D721Med (cell line): Measurements from ENCODE around the gene RIPK1.

Experiments used
- DNase-seq: peaks from one replicate; pipeline ENCODE4 v3.0.0; 2011; ENCODE audit warnings: low spot score; ENCODE audit not compliant: insufficient read length
- FAIRE-seq: peaks from 2 replicates; lab custom pipeline; 2011; peaks lifted over from hg19 to GRCh38; lab: Jason Lieb, UNC
- CTCF ChIP-seq: IDR thresholded peaks from 2 replicates; pipeline ENCODE4 v1.5.1; 2012; ENCODE audit warnings: mild to moderate bottlenecking, control low read depth; ENCODE audit not compliant: insufficient read depth; ENCODE audit errors: missing control alignments

RIPK1 gene

DNA sequence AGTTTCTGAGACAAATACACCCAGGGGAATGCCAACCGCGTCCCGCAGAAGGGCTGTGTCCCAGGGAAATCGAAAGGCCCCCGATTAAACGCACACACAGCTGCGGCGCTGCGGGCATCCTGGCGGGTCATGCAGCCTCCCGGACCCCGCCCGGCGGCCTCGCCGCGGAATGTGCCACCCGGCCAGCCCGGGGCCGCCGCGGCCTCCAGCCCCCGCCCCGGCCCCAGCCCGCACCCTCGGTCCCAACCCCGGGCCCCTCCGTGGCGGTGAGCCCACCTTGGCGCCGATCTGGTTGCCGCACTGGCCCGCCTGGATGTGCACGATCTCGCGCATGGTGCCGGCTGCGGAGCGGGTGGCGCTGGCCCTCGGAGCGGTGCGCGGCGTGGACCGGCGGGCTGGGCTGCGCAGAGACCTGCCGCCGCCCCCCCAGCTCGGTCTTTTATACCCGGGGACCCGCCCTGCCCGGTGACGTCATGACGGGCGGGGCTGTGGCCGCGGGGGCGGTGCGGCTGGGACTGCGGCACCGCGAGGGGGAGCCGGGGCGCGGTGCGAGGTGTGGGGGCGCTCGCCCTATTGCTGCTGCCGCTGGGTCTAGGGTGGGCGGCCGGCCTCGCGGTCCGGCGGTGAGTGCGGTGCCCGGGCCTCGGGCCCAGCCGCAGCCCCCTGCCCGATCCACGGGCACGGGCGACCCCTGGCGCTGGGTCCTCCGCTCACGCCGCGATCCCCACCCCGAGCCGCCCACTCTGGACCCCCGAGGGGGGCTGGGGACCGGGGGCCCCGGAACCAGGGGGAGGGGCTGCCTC is 89.0 kb downstream of the RIPK1 start, which contains the start of gene TUBB2A:
Gene TUBB2A, minus strand, starts transcription at position 414 of the 803 bp plus-strand sequence. Its CDS starts 81 bp downstream, at position 333.
- DNase-seq (peak; percentile 94), FAIRE-seq (no peak)
- TF ChIP-seq CTCF: peak; percentile 33

DNA sequence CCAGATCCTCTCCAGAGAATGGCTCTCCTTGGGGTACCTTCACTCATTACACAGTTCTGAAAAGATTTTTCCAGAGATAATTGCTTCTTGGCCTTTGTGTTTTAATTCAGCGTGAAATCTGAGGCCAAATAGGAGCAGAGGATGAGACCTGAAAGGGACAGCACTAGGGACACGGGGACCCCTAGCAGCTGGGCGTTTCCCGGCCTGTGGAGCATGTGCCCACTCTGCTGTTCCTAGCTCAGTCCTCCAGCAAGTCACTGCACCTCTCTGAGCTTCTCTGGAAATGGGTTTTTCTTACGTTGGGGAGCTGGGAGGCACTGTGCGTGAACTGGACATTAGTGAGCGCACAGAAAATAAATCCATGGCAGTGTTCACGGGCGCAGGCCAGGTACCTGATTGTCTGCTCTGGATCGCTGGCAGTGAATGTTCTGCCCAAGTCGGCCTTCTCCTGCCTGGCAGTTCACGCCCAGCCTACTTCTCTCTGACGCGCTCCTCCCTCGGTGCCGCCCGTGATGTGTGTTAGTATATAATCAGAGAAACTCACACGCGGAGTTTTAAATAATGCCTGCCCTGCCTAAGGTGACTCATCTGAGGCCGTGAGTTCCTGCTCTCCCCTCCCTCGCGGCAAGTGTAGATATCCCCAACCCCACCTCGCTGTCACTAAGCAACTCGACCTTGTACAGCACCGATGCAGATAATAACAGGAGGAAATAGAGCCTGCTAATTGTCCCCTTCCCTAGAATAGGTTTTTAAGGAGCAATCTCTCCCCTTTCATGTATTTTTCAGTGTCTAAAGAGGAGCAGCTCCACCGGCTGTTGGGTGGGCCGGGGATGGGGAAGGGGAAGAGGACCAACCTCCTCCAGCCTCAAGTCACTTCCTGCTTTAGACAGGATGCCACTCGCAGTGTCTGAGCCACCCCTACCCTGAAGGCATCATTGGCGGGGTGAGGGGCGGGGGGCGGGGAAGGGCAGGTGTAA is 91.8 kb downstream of the RIPK1 start:
- DNase-seq (no peak), FAIRE-seq (no peak)
- no peak for TF ChIP-seq CTCF

GRCh38 chr6:3162067-3162497 is 93.8 kb downstream of the RIPK1 start:
- TF ChIP-seq CTCF: no peak
- no peak for FAIRE-seq
- no peak for DNase-seq

DNA sequence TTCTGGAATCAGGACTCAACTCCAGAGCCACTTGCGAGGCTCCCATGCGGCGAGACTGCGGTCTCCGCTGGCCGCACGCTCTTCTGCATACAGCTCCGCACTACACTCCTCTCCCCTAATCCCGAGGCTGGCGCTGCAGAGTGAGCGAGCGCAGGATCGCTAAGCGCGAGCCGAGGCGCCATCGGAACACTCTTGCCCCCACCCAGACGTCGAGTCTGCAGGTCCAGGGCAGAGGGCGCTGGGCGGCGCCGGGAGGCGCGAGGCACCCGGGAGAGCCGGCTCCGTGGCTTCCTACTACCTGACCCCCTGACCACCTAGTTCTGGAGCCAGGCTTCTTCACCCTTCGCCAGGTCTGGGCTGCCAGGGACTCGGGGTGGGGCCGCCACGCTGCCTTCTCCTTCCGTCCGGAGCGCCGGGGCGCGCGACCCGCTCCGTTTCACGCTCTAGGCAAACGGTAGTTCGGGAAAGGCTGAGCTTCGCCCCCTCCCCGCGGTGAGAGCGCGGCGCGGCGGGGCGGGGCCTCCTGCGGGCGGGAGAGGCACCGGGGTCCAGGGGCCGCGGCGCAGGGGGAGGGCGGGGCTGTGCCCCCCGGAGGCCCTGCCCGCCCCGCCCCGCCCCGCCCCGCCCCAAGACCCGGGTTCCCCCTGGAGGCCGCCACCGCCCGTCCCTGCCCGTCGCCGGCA is 94.4 kb downstream of the RIPK1 start:
- FAIRE-seq (no peak), DNase-seq (peak; percentile 77)
- TF ChIP-seq CTCF: no peak

GRCh38 chr6:3163248-3163594 is 94.9 kb downstream of the RIPK1 start:
- no peak for FAIRE-seq
- DNase-seq: no peak
- TF ChIP-seq CTCF: no peak

DNA sequence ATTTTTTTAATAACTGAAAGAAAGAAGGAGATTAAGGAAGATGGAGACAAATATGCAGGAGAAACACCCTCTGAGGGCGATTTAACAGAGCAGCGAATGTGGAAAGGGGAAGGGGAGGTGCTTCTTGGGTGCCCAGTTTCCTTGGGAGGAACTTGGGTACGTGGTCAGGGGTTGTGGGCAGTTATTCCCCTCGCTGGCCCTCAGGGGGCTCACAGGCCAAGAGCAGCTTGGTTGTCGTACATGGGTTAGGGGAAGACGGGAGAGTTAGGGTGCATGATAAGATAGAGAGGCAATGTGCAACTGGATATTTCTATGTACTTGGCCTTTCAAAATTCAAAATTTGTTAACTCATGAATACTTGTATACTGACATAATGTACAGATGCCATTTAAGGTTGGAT is 96.1 kb downstream of the RIPK1 start:
- no peak for TF ChIP-seq CTCF
- FAIRE-seq: no peak
- DNase-seq: no peak
